ENCODE measurements around the gene PLXNA4. TPM values are rescaled to one million over a fixed set of nuclear protein-coding genes. Genes with fewer than 3 reads are reported as not detected.

Gene PLXNA4
- total RNA-seq, 1 experiment from 2014 or later, result 1.0 TPM

DNA sequence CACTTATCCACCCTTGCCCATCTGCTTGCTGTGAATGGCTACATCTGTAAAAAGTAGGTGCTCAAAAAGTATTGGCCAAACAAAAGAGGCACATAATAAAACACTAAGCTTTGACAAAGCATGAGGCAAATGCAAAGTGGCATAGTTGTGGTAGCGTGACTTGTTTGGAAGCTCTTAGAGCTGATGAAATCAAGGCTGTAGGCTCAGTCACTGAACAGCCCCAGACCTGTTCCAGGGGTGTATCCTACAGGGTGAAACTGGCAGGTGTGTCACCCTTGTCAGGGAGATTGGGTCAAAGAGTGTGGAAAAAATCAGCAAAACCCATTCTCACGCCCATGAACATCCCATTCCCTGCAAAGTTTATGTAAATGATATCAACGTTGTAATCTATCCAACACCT lies 427.4 kb downstream of the PLXNA4 start:
- intact Hi-C loops (cut with micrococcal nuclease; ENCODE audit: unreplicated experiment), result no loop called here
- POLR2A ChIA-PET (ENCODE audit: unreplicated experiment), result interaction anchor here (0.6 kb wide), 1 partner anchor 255 kb away, joined by 4 read pairs; no protein-coding TSS in a partner anchor
- no peak overlapping the region for H3K4me3 ChIP-seq
- TF ChIP-seq, protein P1, sequence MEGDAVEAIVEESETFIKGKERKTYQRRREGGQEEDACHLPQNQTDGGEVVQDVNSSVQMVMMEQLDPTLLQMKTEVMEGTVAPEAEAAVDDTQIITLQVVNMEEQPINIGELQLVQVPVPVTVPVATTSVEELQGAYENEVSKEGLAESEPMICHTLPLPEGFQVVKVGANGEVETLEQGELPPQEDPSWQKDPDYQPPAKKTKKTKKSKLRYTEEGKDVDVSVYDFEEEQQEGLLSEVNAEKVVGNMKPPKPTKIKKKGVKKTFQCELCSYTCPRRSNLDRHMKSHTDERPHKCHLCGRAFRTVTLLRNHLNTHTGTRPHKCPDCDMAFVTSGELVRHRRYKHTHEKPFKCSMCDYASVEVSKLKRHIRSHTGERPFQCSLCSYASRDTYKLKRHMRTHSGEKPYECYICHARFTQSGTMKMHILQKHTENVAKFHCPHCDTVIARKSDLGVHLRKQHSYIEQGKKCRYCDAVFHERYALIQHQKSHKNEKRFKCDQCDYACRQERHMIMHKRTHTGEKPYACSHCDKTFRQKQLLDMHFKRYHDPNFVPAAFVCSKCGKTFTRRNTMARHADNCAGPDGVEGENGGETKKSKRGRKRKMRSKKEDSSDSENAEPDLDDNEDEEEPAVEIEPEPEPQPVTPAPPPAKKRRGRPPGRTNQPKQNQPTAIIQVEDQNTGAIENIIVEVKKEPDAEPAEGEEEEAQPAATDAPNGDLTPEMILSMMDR (conservative IDR thresholded peaks at IDR 0.05), result no peak
- TF ChIP-seq EZH2 (IDR thresholded peaks at IDR 0.05; ENCODE audit: low read depth), result no peak
- no peaks in the 10 kb centered on the region for H3K79me2 ChIP-seq (ENCODE audit: low read depth)
- no peaks in the 10 kb centered on the region for H3K9me2 ChIP-seq (ENCODE audit: insufficient read depth)
- CTCF ChIA-PET, result no interaction called here
- H3K27ac ChIP-seq, result no peak overlapping the region
- no peaks in the 10 kb centered on the region for H4K20me1 ChIP-seq (ENCODE audit: insufficient read depth)
- H3F3A ChIP-seq (ENCODE audit: insufficient read depth, low read depth), result peaks cover 13% of the 10 kb centered on the region
- DNase-seq, result no peak
- no peaks in the 10 kb centered on the region for H3K36me3 ChIP-seq (ENCODE audit: low read depth)
- H3K27me3 ChIP-seq (ENCODE audit: insufficient read depth, low read depth), result no peaks in the 10 kb centered on the region
- H2AFZ ChIP-seq, result no peak overlapping the region
- H3K4me2 ChIP-seq, result no peak overlapping the region
- no peaks in the 10 kb centered on the region for H3K9me3 ChIP-seq (ENCODE audit: insufficient read depth, low read depth)
- H3K4me1 ChIP-seq (replicated peaks; ENCODE audit: insufficient read depth), result peaks cover 20% of the 10 kb centered on the region
- BruUV-seq (replicated peaks), result no TSS peak

DNA sequence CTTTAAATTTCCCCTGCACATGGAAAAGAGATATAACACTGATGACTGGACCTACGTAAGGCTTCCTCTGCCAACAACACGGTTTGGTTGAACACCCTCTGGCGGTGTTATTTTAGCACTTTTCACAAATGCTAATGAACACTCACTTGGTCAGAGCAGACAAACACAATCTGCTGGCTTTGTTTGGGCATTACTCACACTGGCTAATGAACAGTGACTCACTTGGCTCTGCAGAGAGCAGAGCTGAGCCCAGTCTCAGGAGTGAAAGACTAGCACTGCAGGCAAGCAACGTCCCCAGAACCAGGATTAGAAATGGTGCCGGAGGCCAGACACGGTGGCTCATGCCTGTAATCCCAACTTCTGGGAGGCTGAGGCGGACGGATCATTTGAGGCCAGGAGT lies 430.8 kb downstream of the PLXNA4 start:
- H3K4me1 ChIP-seq (replicated peaks; ENCODE audit: insufficient read depth), result peaks cover 28% of the 10 kb centered on the region
- H3K27me3 ChIP-seq (ENCODE audit: insufficient read depth, low read depth), result no peaks in the 10 kb centered on the region
- peak overlapping the region; percentile 33; the same call in 1 of the 2 replicates for H3K27ac ChIP-seq
- no peaks in the 10 kb centered on the region for H3K36me3 ChIP-seq (ENCODE audit: low read depth)
- TF ChIP-seq EZH2 (IDR thresholded peaks at IDR 0.05; ENCODE audit: low read depth), result no peak
- TF ChIP-seq, protein P1 (conservative IDR thresholded peaks at IDR 0.05), result peak; percentile 51
- H3F3A ChIP-seq (ENCODE audit: insufficient read depth, low read depth), result peaks cover 13% of the 10 kb centered on the region
- DNase-seq, result peak; percentile 75 to 89
- no peak overlapping the region for H2AFZ ChIP-seq
- BruUV-seq (replicated peaks), result no TSS peak
- H3K9me3 ChIP-seq (ENCODE audit: insufficient read depth, low read depth), result no peaks in the 10 kb centered on the region
- no peaks in the 10 kb centered on the region for H3K9me2 ChIP-seq (ENCODE audit: insufficient read depth)
- H3K79me2 ChIP-seq (ENCODE audit: low read depth), result no peaks in the 10 kb centered on the region
- 0 out of 2 replicates have a peak overlapping the region, but pooled peaks have one; percentile 26 for H3K4me2 ChIP-seq
- H4K20me1 ChIP-seq (ENCODE audit: insufficient read depth), result no peaks in the 10 kb centered on the region
- CTCF ChIA-PET, result interaction anchor here (0.7 to 1.2 kb wide), 2 partner anchors 9 to 200 kb away, joined by 4 read pairs; no protein-coding TSS in a partner anchor
- POLR2A ChIA-PET (ENCODE audit: unreplicated experiment), result no interaction called here
- intact Hi-C loops (cut with micrococcal nuclease; ENCODE audit: unreplicated experiment), result loop anchor here (1.0 to 2.0 kb wide), 2 partner anchors 81 to 115 kb away; no protein-coding TSS in a partner anchor
- H3K4me3 ChIP-seq, result no peak overlapping the region

DNA sequence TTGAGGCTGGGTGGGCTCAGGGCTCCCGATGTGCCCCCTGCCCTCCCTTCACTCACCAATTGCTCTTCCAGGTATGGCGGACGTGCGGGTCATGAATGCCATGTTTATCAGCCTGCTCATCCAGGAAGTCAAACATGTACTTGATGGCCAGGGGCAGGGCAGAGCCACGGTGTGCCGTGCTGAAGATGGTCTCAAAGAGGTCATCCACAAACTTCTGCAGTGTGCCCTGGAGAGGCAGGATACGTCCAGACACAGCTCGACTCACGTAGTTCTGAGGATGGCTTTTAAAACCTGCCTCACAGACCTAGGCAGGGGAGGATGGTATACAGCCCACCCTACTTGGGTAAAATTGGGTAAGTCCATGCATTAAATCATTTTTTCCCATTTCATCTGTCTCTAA lies 431.2 kb downstream of the PLXNA4 start:
- no peaks in the 10 kb centered on the region for H4K20me1 ChIP-seq (ENCODE audit: insufficient read depth)
- ChIA-PET CTCF (interaction anchor here (0.7 to 1.2 kb wide), 2 partner anchors 9 to 200 kb away, joined by 4 read pairs; no protein-coding TSS in a partner anchor), POLR2A (ENCODE audit: unreplicated experiment) (no interaction called here)
- TF ChIP-seq, protein P1 (conservative IDR thresholded peaks at IDR 0.05), result no peak
- no peak for TF ChIP-seq EZH2 (IDR thresholded peaks at IDR 0.05; ENCODE audit: low read depth)
- no peaks in the 10 kb centered on the region for H3K79me2 ChIP-seq (ENCODE audit: low read depth)
- H3K9me3 ChIP-seq (ENCODE audit: insufficient read depth, low read depth), result no peaks in the 10 kb centered on the region
- H3K27ac ChIP-seq, result peak overlapping the region; percentile 33; the same call in 1 of the 2 replicates
- no peak overlapping the region for H2AFZ ChIP-seq
- peaks cover 31% of the 10 kb centered on the region for H3K4me1 ChIP-seq (replicated peaks; ENCODE audit: insufficient read depth)
- BruUV-seq (replicated peaks), result no TSS peak
- no peaks in the 10 kb centered on the region for H3K27me3 ChIP-seq (ENCODE audit: insufficient read depth, low read depth)
- intact Hi-C loops (cut with micrococcal nuclease; ENCODE audit: unreplicated experiment), result loop anchor here (1.0 to 2.0 kb wide), 2 partner anchors 80 to 115 kb away; no protein-coding TSS in a partner anchor
- no peak for DNase-seq
- 0 out of 2 replicates have a peak overlapping the region, but pooled peaks have one; percentile 26 for H3K4me2 ChIP-seq
- peaks cover 13% of the 10 kb centered on the region for H3F3A ChIP-seq (ENCODE audit: insufficient read depth, low read depth)
- H3K9me2 ChIP-seq (ENCODE audit: insufficient read depth), result no peaks in the 10 kb centered on the region
- H3K36me3 ChIP-seq (ENCODE audit: low read depth), result no peaks in the 10 kb centered on the region
- no peak overlapping the region for H3K4me3 ChIP-seq

Measured in PC-9 (cell line).